Activated T-helper 2 cell treated with anti-CD3 and anti-CD28 coated beads, Interferon-gamma antibody, Interleukin-2, Interleukin-4, amounts not matched to agents 10 μg/mL and 5 μg/mL and 100 μg/mL, durations not matched to agents 14 hours and 24 hours and 36 hours (primary cell): ENCODE measurements around the gene CDYL. TPM values are rescaled to one million over a fixed set of nuclear protein-coding genes. Genes with fewer than 3 reads are reported as not detected.

ENCODE experiments used
- DNase-seq: peaks from one replicate; pipeline ENCODE4 v3.0.0; 2021; ENCODE audit warnings: low spot score
- H3K27ac Mint-ChIP-seq: one replicate; pipeline ENCODE4 v1.8.0; 2021; ENCODE audit warnings: mixed read lengths
- H3K27me3 Mint-ChIP-seq: one replicate; pipeline ENCODE4 v1.8.0; 2021; ENCODE audit warnings: low read depth, mixed read lengths
- H3K36me3 Mint-ChIP-seq: one replicate; pipeline ENCODE4 v1.8.0; 2021; ENCODE audit warnings: low read depth, mixed read lengths
- H3K4me1 Mint-ChIP-seq: one replicate; pipeline ENCODE4 v1.8.0; 2021; ENCODE audit warnings: low read depth, mixed read lengths
- H3K4me3 Mint-ChIP-seq: one replicate; pipeline ENCODE4 v1.8.0; 2021; ENCODE audit warnings: low read depth, mild to moderate bottlenecking, moderate library complexity, mixed read lengths
- H3K9me3 Mint-ChIP-seq: one replicate; pipeline ENCODE4 v1.8.0; 2021; ENCODE audit warnings: mixed read lengths
- intact Hi-C: fragments of 100-400 bp; cut with micrococcal nuclease; formaldehyde crosslinking; loops from one replicate; pipeline ENCODE4 v1.15.1; 2023
- total RNA-seq: library from RNA; stranded (reverse); gene quantifications from 2 replicates; pipeline ENCODE4 v1.2.3, GENCODE V29; 2022

The CDYL gene
- total RNA-seq, 1 donor from 2014 or later: 40.9 TPM

DNA sequence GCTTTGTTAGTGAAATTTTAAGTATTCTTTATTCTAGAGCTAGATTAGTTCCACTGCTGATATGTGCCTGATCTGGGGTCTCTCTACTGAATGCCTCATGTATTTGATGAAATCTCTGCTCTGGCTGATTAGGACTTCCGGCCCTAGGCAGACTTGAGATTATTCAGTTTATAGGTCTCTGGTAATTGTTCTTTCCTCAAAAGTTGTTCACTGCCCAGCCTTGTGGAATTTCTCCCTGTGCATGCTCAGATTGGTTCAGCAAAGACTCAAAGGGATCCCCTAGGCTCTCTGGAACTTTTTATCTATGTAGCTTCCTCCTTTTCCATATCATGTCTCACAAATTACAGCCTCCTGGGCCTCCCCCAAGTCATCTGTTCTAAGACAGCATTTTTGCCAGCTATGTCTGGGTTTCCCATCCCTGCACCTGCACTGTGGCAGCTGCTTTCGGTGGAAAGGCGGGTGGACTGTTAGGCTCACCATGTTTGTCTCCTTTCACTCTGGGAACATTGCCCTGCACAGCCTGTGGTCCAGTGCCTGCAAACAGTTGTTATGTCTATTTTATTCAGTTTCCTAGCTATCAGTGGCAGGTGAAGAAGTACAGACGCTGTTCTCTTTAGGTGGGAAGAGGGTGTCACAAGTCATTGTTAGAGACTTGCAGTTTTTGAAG lies 154.0 kb downstream of the CDYL start:
- H3K36me3 Mint-ChIP-seq: peaks cover 5% of the 10 kb centered on the region
- intact Hi-C loops: loop anchor here (10.0 kb wide), 1 partner anchor 745 kb away; no protein-coding TSS in a partner anchor
- H3K9me3 Mint-ChIP-seq: no peaks in the 10 kb centered on the region
- no peak for DNase-seq
- no peak overlapping the region for H3K4me3 Mint-ChIP-seq
- peaks cover 38% of the 10 kb centered on the region for H3K4me1 Mint-ChIP-seq
- H3K27me3 Mint-ChIP-seq: no peaks in the 10 kb centered on the region
- no peak overlapping the region for H3K27ac Mint-ChIP-seq

DNA sequence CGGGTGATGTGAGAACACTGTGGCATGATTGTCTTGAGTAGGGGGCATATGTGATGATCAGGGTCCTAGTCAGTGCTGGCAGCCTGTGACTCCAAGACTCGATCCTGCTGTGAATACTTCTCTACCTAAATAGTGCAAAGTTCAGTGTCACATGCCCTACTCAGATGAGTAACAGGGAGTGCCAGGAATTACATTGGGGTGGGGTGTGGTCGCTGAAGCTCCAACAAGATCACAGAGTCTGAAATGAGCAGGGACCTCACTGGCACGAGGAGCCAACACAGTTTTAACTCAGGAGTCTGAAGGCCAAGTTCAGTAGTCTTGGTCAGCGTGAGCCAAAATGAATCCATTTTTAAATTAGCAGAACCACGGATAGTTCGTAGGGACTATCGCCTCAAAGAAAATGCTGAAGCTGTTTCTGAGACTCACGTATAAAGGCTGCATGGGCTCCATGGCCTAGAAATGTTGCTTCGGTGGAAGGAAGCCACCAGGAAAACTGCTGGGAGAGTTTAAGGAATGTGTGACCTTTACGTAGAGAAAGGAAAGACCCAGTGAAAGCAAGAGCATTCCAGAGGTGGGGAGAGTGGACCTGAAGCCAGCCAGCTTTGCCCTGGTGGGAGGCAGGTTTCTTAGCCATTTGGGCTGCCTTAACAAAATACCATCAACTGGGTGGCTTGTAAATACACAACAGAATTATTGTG lies 155.5 kb downstream of the CDYL start:
- Mint-ChIP-seq H3K4me3 (no peak overlapping the region), H3K9me3 (no peaks in the 10 kb centered on the region), H3K36me3 (peaks cover 14% of the 10 kb centered on the region), H3K27ac (no peak overlapping the region), H3K27me3 (no peaks in the 10 kb centered on the region), H3K4me1 (peaks cover 51% of the 10 kb centered on the region)
- intact Hi-C loops: loop anchor here (10.0 kb wide), 1 partner anchor 747 kb away; no protein-coding TSS in a partner anchor
- DNase-seq: no peak

DNA sequence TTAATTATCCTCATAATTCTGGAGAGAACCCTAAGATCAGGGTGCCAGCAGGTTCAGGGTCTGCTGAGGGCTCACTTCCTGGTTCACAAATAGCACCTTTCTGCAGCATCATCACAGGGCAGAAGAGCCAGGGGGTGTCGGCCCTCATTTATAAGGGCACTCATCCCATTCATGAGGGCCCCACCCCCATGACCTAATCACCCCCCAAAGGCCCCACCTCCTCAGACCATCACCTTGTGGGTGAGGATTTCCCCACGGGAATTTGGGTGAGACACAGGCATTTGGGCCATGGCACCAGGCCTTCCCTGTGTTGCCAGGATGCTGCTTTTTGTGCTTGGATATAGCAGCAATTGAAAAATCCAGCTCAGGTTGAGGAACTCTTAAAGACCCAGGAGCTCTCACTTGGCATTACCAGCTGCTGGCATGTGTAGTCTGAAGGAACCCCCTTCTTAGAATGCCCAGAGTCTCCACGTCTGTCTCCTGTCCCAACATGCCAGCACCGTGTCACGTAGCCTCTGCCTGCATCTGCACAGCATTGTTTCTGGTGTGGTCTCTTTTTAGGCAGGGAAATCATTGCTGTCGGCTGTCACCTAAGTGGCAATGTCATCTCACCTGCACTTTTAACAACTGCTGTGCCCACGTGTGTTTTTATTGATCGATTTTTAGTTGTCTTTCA lies 156.2 kb downstream of the CDYL start:
- peaks cover 14% of the 10 kb centered on the region for H3K36me3 Mint-ChIP-seq
- DNase-seq: no peak
- H3K27me3 Mint-ChIP-seq: no peaks in the 10 kb centered on the region
- peaks cover 53% of the 10 kb centered on the region for H3K4me1 Mint-ChIP-seq
- H3K9me3 Mint-ChIP-seq: no peaks in the 10 kb centered on the region
- H3K27ac Mint-ChIP-seq: no peak overlapping the region
- no peak overlapping the region for H3K4me3 Mint-ChIP-seq
- intact Hi-C loops: loop anchor here (10.0 kb wide), 1 partner anchor 748 kb away; no protein-coding TSS in a partner anchor

DNA sequence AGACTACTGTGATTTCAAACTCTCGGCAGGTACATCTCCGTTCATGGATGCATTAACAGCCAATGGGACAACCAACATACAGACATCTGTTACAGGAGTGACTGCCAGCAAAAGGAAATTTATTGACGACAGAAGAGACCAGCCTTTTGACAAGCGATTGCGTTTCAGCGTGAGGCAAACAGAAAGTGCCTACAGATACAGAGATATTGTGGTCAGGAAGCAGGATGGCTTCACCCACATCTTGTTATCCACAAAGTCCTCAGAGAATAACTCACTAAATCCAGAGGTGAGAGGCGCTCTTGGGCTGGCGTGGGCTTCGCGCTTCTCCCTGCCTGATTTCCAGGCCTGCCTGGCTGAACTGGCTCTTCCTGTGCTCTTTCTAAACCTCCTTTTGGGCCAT lies 159.3 kb downstream of the CDYL start:
- peak; percentile 19 for DNase-seq
- peaks cover 49% of the 10 kb centered on the region for H3K4me1 Mint-ChIP-seq
- intact Hi-C loops: loop anchor here (5.0 to 10.0 kb wide), 4 partner anchors 97 to 751 kb away; no protein-coding TSS in a partner anchor
- no peak overlapping the region for H3K4me3 Mint-ChIP-seq
- no peaks in the 10 kb centered on the region for H3K27me3 Mint-ChIP-seq
- H3K9me3 Mint-ChIP-seq: no peaks in the 10 kb centered on the region
- H3K27ac Mint-ChIP-seq: peak overlapping the region; percentile 24
- H3K36me3 Mint-ChIP-seq: peaks cover 33% of the 10 kb centered on the region

DNA sequence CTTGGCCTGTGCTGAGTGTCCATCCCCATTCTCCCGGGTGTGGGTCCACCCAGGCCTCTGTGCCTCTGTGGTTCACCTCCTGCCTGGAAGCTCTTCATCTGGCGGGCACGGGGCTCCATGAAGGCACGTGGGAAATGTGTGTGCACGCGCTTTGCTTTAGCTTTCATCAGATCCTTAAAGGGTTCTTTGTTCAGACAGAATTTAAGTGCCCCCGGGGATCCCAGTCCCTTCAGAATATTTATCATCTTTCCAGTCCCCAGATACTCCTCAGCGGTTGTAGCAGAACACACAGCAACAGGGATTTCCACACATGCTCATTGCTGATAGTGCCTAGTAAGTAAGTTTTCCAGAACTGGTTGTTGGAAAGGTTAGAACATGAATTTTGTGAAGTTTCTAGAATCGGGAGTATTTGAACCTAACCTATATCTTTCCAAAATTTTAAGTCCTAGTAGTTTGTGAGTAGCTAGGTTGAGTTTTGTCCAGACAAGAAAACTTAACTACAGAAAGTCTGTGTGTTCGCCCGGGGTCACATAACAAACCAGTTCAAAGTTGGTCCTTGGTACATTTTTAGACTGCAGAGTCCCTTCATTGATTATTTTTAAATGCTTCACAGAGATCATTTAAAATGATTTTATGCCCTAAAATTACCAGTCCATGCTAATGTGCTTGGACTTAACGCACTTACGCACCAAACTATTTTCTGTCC lies 159.9 kb downstream of the CDYL start:
- no peak for DNase-seq
- intact Hi-C loops: loop anchor here (2.0 to 10.0 kb wide), 5 partner anchors 96 to 751 kb away; partner anchors contain the start of gene CDYL

DNA sequence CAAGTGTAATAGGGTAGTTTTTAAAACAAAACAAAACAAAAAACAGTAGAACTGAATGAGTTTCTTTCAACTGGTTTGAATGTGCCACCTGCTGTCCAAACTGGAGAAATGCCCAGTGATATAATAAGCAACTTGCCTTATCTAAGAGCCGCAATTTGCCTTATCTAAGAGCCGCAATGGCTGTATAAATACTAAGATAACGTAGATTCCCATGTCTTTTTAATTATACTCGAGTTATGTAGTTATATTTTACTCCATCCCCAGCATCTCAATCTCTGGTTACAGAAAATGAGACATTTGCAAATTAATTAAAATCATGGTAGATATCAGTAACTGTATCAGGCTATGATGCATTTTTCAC lies 160.5 kb downstream of the CDYL start:
- no peak overlapping the region for H3K4me3 Mint-ChIP-seq
- H3K27ac Mint-ChIP-seq: no peak overlapping the region
- H3K36me3 Mint-ChIP-seq: peaks cover 34% of the 10 kb centered on the region
- intact Hi-C loops: loop anchor here (2.0 to 10.0 kb wide), 5 partner anchors 96 to 752 kb away; partner anchors contain the start of gene CDYL
- peaks cover 56% of the 10 kb centered on the region for H3K4me1 Mint-ChIP-seq
- no peaks in the 10 kb centered on the region for H3K27me3 Mint-ChIP-seq
- DNase-seq: no peak
- H3K9me3 Mint-ChIP-seq: no peaks in the 10 kb centered on the region

More for the DNA sequence above, 159.9 kb downstream of the CDYL start:
- no peak overlapping the region for H3K4me3 Mint-ChIP-seq
- peaks cover 52% of the 10 kb centered on the region for H3K4me1 Mint-ChIP-seq
- H3K27ac Mint-ChIP-seq: no peak overlapping the region
- peaks cover 33% of the 10 kb centered on the region for H3K36me3 Mint-ChIP-seq
- no peaks in the 10 kb centered on the region for H3K27me3 Mint-ChIP-seq
- no peaks in the 10 kb centered on the region for H3K9me3 Mint-ChIP-seq

DNA sequence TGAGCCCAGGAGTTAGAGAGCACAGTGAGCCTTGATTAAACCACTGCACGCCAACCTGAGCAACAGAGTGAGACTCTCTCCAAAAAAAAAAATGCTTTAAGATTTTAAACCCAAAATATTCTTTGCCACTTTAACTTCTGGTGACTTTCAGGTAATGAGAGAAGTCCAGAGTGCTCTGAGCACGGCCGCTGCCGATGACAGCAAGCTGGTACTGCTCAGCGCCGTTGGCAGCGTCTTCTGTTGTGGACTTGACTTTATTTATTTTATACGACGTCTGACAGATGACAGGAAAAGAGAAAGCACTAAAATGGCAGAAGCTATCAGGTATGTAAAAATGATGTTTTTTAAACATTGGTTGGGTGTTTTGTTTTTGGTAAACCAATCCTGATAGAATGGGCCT lies 161.2 kb downstream of the CDYL start:
- Mint-ChIP-seq H3K9me3 (no peaks in the 10 kb centered on the region), H3K4me3 (no peak overlapping the region), H3K4me1 (peaks cover 63% of the 10 kb centered on the region), H3K36me3 (peaks cover 35% of the 10 kb centered on the region), H3K27me3 (no peaks in the 10 kb centered on the region), H3K27ac (no peak overlapping the region)
- intact Hi-C loops: loop anchor here (2.0 to 10.0 kb wide), 5 partner anchors 95 to 753 kb away; partner anchors contain the start of gene CDYL
- no peak for DNase-seq

DNA sequence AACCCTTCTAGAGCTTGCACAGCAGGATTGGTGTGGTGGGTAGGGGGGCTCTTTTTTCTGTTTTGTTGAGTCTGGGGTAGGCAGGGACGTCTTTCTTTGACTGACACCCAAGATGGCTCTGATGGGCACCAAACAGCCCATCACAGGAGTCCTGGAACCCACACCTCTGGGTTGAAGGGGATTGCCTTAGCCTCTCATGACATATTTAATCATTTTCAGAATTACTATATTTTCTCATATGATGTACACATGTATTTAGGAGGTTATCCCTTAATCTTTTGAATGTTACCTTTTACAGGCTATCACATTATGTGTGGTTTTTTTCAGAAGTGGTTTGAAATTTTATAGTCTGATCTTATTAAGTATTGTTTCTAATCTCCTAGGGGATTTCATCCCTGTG lies 163.0 kb downstream of the CDYL start:
- Mint-ChIP-seq H3K27ac (no peak overlapping the region), H3K4me1 (peaks cover 68% of the 10 kb centered on the region), H3K36me3 (peaks cover 41% of the 10 kb centered on the region), H3K27me3 (no peaks in the 10 kb centered on the region), H3K4me3 (no peak overlapping the region), H3K9me3 (no peaks in the 10 kb centered on the region)
- no peak for DNase-seq
- intact Hi-C loops: loop anchor here (2.0 to 10.0 kb wide), 5 partner anchors 93 to 754 kb away; no protein-coding TSS in a partner anchor

DNA sequence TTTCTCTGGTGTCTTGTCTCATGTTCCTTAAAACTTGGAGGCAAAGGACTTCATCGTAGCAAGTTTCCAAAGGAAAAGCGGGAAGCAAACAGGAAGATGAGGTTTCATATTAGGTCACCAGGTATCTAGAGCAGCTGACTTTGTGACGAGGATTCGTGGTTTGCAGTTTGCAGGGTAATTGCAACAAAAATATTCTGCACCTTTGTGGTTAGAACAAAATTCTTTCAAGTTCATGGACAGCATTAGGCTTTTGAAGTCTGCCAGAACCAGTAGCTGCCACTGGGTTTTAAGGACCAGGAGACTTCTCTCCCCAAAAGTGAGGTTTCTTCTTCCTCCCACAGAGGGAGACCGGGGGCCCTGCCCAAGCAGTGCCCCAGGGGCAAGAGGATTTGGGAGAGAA lies 164.2 kb downstream of the CDYL start:
- H3K9me3 Mint-ChIP-seq: no peaks in the 10 kb centered on the region
- peaks cover 36% of the 10 kb centered on the region for H3K36me3 Mint-ChIP-seq
- intact Hi-C loops: loop anchor here (5.0 kb wide), 2 partner anchors 62 to 883 kb away; partner anchors contain the start of gene RPP40
- no peak overlapping the region for H3K27ac Mint-ChIP-seq
- no peak overlapping the region for H3K4me3 Mint-ChIP-seq
- no peak for DNase-seq
- H3K4me1 Mint-ChIP-seq: peaks cover 59% of the 10 kb centered on the region
- no peaks in the 10 kb centered on the region for H3K27me3 Mint-ChIP-seq

DNA sequence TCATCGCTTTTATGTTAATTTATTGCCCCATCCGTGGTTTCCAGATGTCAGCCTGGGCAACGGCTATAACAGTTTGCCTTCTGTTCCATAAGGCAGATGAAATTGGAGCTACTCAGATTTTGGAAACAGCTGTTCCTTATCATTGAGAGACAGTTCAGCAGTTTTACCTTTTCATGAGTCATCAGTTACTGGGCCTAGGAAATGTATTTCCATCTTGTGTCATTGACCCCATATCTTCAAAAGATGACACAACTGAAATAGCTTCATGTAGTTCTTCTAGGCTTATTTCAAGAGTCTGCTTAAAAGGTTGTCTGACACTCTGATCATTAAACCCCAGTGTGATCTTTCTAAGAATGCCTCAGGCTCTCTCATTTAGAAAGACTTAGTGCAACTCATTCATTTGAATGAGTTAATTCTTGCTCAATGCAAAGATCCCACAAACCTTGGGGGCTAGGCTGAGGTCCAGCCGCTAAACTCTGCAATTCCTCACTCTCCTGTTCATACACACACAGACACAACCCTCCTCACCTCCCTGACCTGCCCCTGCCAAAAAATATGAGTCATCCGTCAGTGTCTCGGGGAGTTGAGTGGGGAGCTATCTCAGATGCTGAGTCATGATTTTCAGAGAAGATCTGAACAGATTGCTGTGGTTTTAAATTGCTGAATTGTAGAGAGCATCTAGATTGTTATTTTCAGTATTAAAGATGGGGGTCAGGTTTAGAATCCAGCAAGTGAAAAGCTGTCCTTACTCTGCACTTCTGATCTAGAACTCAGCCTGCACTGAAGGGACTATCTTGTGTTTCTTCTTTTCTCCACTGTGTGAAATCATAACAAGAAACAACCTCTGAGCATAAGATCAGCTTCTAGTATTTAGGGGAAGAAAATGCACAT lies 165.8 kb downstream of the CDYL start:
- H3K9me3 Mint-ChIP-seq: no peaks in the 10 kb centered on the region
- peaks cover 45% of the 10 kb centered on the region for H3K4me1 Mint-ChIP-seq
- intact Hi-C loops: loop anchor here (1.0 to 5.0 kb wide), 4 partner anchors 35 to 885 kb away; partner anchors contain the start of gene RPP40
- DNase-seq: peak; percentile 48
- peak overlapping the region; percentile 76 for H3K27ac Mint-ChIP-seq
- no peaks in the 10 kb centered on the region for H3K27me3 Mint-ChIP-seq
- H3K36me3 Mint-ChIP-seq: peaks cover 28% of the 10 kb centered on the region
- H3K4me3 Mint-ChIP-seq: no peak overlapping the region

DNA sequence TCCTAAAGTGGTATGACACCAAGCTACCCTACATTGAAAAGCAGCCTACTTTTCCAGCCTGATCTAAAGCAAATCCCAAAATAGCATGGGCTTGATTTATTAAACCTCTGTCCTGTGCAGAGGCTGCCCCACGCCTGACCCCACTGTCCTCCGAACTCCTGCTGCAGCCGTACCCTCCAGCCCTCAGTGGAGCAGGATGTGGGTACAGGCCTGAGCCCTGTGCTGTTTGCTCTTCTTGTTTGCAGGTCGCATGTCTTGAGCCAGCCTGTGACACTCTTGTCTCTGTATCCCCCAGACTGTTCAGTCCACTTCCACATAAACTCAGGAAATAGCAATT lies 166.4 kb downstream of the CDYL start:
- H3K27me3 Mint-ChIP-seq: no peaks in the 10 kb centered on the region
- H3K9me3 Mint-ChIP-seq: no peaks in the 10 kb centered on the region
- no peak overlapping the region for H3K4me3 Mint-ChIP-seq
- peak overlapping the region; percentile 47 for H3K27ac Mint-ChIP-seq
- intact Hi-C loops: loop anchor here (2.0 to 5.0 kb wide), 3 partner anchors 36 to 885 kb away; partner anchors contain the start of gene RPP40
- peaks cover 24% of the 10 kb centered on the region for H3K36me3 Mint-ChIP-seq
- peaks cover 44% of the 10 kb centered on the region for H3K4me1 Mint-ChIP-seq
- no peak for DNase-seq
